IMR-90 (cell line): ENCODE results near the gene HTR2A. TPM values are rescaled to one million over a fixed set of nuclear protein-coding genes. Genes with fewer than 3 reads are reported as not detected.
A peak's percentile ranks its signal among the peaks of the same experiment; 100 is the strongest.

Source experiments
- ATAC-seq: fragments of 200-7000 bp; cut with Tn5 transposase; 2 replicates; pipeline ENCODE4 v1.9.1; 2020; ENCODE audit warnings: low read depth, mild to moderate bottlenecking, moderate library complexity
- BruUV-seq: library from RNA; stranded (reverse); fragments of 400-500 nt; replicated peaks from 2 replicates; lab custom pipeline; 2021; lab: Mats Ljungman, UMichigan
- CTCF ChIA-PET: fragments of 300-600 bp; formaldehyde crosslinking; extraction: SDS; loops from one replicate; lab custom pipeline; 2021; ENCODE audit warnings: antibody characterized with exemption; lab: Yijun Ruan, JAX
- POLR2A ChIA-PET: fragments of 300-600 bp; sonication (Branson Sonifier 250); formaldehyde crosslinking; loops from one replicate; lab custom pipeline; 2022; ENCODE audit warnings: antibody characterized with exemption; ENCODE audit not compliant: unreplicated experiment; lab: Charles Lee
- DNase-seq: peaks from one replicate; pipeline ENCODE4 v3.0.0; 2013
- H2AFZ ChIP-seq: replicated peaks from 2 replicates; pipeline ENCODE3; 2013; ENCODE audit warnings: low read length, mild to moderate bottlenecking; ENCODE audit not compliant: poor library complexity
- H2AK5ac ChIP-seq: 2 replicates; pipeline ENCODE4 v1.6.1; 2013; ENCODE audit warnings: low read depth, low read length, inconsistent platforms
- H2AK9ac ChIP-seq: replicated peaks from 2 replicates; pipeline ENCODE3; 2013; ENCODE audit warnings: mild to moderate bottlenecking, low read depth, low read length, moderate library complexity; ENCODE audit not compliant: poor library complexity
- H2BK120ac ChIP-seq: 2 replicates; pipeline ENCODE4 v1.6.1; 2013; ENCODE audit warnings: low read depth, low read length, inconsistent platforms
- H2BK15ac ChIP-seq: 3 replicates; pipeline ENCODE4 v1.6.1; 2013; ENCODE audit warnings: low read depth, low read length, inconsistent platforms
- H2BK20ac ChIP-seq: 2 replicates; pipeline ENCODE4 v1.6.1; 2013; ENCODE audit warnings: low read depth, mild to moderate bottlenecking, inconsistent platforms, low read length, moderate library complexity
- H2BK5ac ChIP-seq: 2 replicates; pipeline ENCODE4 v1.6.1; 2013; ENCODE audit warnings: mild to moderate bottlenecking, low read depth, low read length, inconsistent platforms; ENCODE audit not compliant: poor library complexity, severe bottlenecking
- H3K14ac ChIP-seq: replicated peaks from 2 replicates; pipeline ENCODE4 v1.6.1; 2013; ENCODE audit warnings: low read depth, low read length, inconsistent platforms
- H3K18ac ChIP-seq: 2 replicates; pipeline ENCODE4 v1.6.1; 2013; ENCODE audit warnings: low read depth, low read length, control low read depth
- H3K23ac ChIP-seq: 2 replicates; pipeline ENCODE4 v1.6.1; 2013; ENCODE audit warnings: low read depth, low read length, inconsistent platforms
- H3K27ac ChIP-seq: 2 replicates; pipeline ENCODE4 v1.5.1; 2013; ENCODE audit warnings: mild to moderate bottlenecking, control low read depth, low read length; ENCODE audit not compliant: insufficient read depth
- H3K27me3 ChIP-seq: 2 replicates; pipeline ENCODE4 v1.6.1; 2013; ENCODE audit warnings: low read length; ENCODE audit not compliant: control insufficient read depth, insufficient read depth
- H3K36me3 ChIP-seq: 2 replicates; pipeline ENCODE4 v1.6.1; 2013; ENCODE audit warnings: low read length, mixed read lengths; ENCODE audit not compliant: control insufficient read depth, insufficient read depth
- H3K4ac ChIP-seq: 2 replicates; pipeline ENCODE4 v1.6.1; 2013; ENCODE audit warnings: low read depth, low read length, inconsistent platforms
- H3K4me1 ChIP-seq: 2 replicates; pipeline ENCODE4 v1.6.1; 2013; ENCODE audit warnings: low read length, mixed read lengths; ENCODE audit not compliant: control insufficient read depth, insufficient read depth
- H3K4me2 ChIP-seq: 2 replicates; pipeline ENCODE4 v1.6.1; 2013; ENCODE audit warnings: low read depth, mild to moderate bottlenecking, control low read depth, low read length, moderate library complexity
- H3K4me3 ChIP-seq: 2 replicates; pipeline ENCODE4 v1.5.1; 2013; ENCODE audit warnings: low read depth, mild to moderate bottlenecking, control low read depth, low read length, moderate library complexity; ENCODE audit not compliant: insufficient read depth
- H3K56ac ChIP-seq: 2 replicates; pipeline ENCODE4 v1.6.1; 2013; ENCODE audit warnings: low read length, inconsistent platforms; ENCODE audit not compliant: insufficient read depth; ENCODE audit errors: extremely low read depth
- H3K79me1 ChIP-seq, 2 experiments: 2 replicates each; pipeline ENCODE4 v1.6.1; 2013; ENCODE audit warnings: low read length in 2 of 2, inconsistent platforms in 1 of 2, low read depth in 1 of 2
- H3K9ac ChIP-seq: 2 replicates; pipeline ENCODE4 v1.6.1; 2013; ENCODE audit warnings: low read depth, low read length, control low read depth
- H3K9me1 ChIP-seq: 2 replicates; pipeline ENCODE4 v1.6.1; 2013; ENCODE audit warnings: low read length, inconsistent platforms; ENCODE audit not compliant: insufficient read depth
- H3K9me3 ChIP-seq: 2 replicates; pipeline ENCODE4 v1.6.1; 2013; ENCODE audit warnings: low read length; ENCODE audit not compliant: control insufficient read depth, insufficient read depth
- H4K20me1 ChIP-seq: 2 replicates; pipeline ENCODE4 v1.6.1; 2013; ENCODE audit warnings: low read length, inconsistent platforms; ENCODE audit not compliant: insufficient read depth
- H4K5ac ChIP-seq: 2 replicates; pipeline ENCODE4 v1.6.1; 2013; ENCODE audit warnings: mild to moderate bottlenecking, low read depth, low read length, control low read depth
- H4K8ac ChIP-seq, 2 experiments: 2 replicates each; pipeline ENCODE4 v1.6.1; 2013; ENCODE audit warnings: low read depth in 2 of 2, low read length in 2 of 2, control low read depth in 1 of 2, inconsistent platforms in 1 of 2
- H4K91ac ChIP-seq: 2 replicates; pipeline ENCODE4 v1.6.1; 2013; ENCODE audit warnings: low read depth, low read length, inconsistent platforms; ENCODE audit not compliant: insufficient read depth
- BHLHE40 ChIP-seq: fragments of 150-350 bp; IDR thresholded peaks from 2 replicates; pipeline ENCODE4 v1.6.1; 2016; ENCODE audit warnings: mild to moderate bottlenecking, low read depth, low read length
- CEBPB ChIP-seq: IDR thresholded peaks from 2 replicates; pipeline ENCODE4 v1.6.1; 2012; ENCODE audit warnings: low read depth, low read length, improper control_type of control experiment
- CHD1 ChIP-seq: IDR thresholded peaks from 2 replicates; pipeline ENCODE4 v1.6.1; 2012; ENCODE audit warnings: low read depth, low read length, improper control_type of control experiment
- FOS ChIP-seq: fragments of 150-350 bp; IDR thresholded peaks from 2 replicates; pipeline ENCODE4 v1.6.1; 2016; ENCODE audit warnings: low read depth, low read length
- MAFK ChIP-seq: IDR thresholded peaks from 2 replicates; pipeline ENCODE4 v1.6.1; 2012; ENCODE audit warnings: low read depth, low read length, improper control_type of control experiment
- MAZ ChIP-seq: IDR thresholded peaks from 2 replicates; pipeline ENCODE4 v1.6.1; 2012; ENCODE audit warnings: low read depth, mild to moderate bottlenecking, low read length, improper control_type of control experiment, moderate library complexity, borderline replicate concordance
- MXI1 ChIP-seq: IDR thresholded peaks from 2 replicates; pipeline ENCODE4 v1.6.1; 2012; ENCODE audit warnings: low read depth, mild to moderate bottlenecking, low read length, moderate library complexity, borderline replicate concordance
- NFE2L2 ChIP-seq: fragments of 150-350 bp; IDR thresholded peaks from 2 replicates; pipeline ENCODE4 v1.6.1; 2016; ENCODE audit warnings: low read depth, mild to moderate bottlenecking, low read length
- POLR2A ChIP-seq: IDR thresholded peaks from 2 replicates; pipeline ENCODE4 v1.6.1; 2012; ENCODE audit warnings: mild to moderate bottlenecking, low read depth, low read length
- RAD21 ChIP-seq: IDR thresholded peaks from 2 replicates; pipeline ENCODE4 v1.6.1; 2012; ENCODE audit warnings: low read length, improper control_type of control experiment
- RFX5 ChIP-seq: IDR thresholded peaks from 2 replicates; pipeline ENCODE4 v1.8.0; 2012; ENCODE audit warnings: low read depth, mild to moderate bottlenecking, low read length, moderate library complexity
- SMC3 ChIP-seq: fragments of 150-350 bp; IDR thresholded peaks from 2 replicates; pipeline ENCODE4 v1.6.1; 2016; ENCODE audit warnings: low read depth, mild to moderate bottlenecking, antibody characterized with exemption, low read length, moderate library complexity
- WGBS, 2 experiments: methylation state at CpG; one replicate each; pipeline versions ENCODE4 v1.1.5 to v1.1.7; 2013; ENCODE audit warnings: missing lambda C conversion rate in 2 of 2; ENCODE audit not compliant: insufficient read length in 1 of 2; ENCODE audit errors: extremely low coverage in 2 of 2; 5-methylcytosine and 5-hydroxymethylcytosine counted together
- dilution Hi-C: fragments of 300-500 bp; cut with HindIII; formaldehyde crosslinking; loops from one replicate; pipeline ENCODE4 v1.14.3; 2018; ENCODE audit warnings: low sequenced_read_pairs; ENCODE audit not compliant: unreplicated experiment
- in situ Hi-C: fragments of 300-500 bp; cut with MboI; formaldehyde crosslinking; loops from 3 replicates; pipeline ENCODE4 v1.14.3; 2019; ENCODE audit warnings: low sequenced_read_pairs, inconsistent platforms, mixed read lengths
- intact Hi-C: fragments of 100-400 bp; cut with micrococcal nuclease; formaldehyde crosslinking; loops from 2 replicates; pipeline ENCODE4 v1.10.0; 2022
- polyA plus RNA-seq, 3 experiments: library from polyadenylated mRNA; depleted of rRNA; stranded (reverse); fragments of >200 nt; gene quantifications; 2 replicates each; pipeline ENCODE4 v1.2.3, GENCODE V29; 2012; ENCODE audit warnings: low replicate concordance in 1 of 3
- total RNA-seq: library from RNA; depleted of rRNA; stranded (reverse); fragments of >200 nt; gene quantifications from 2 replicates; pipeline ENCODE4 v1.2.3, GENCODE V29; 2012
- TF ChIP-seq, protein P1 (sequence below): fragments of 150-350 bp; IDR thresholded peaks from 2 replicates; pipeline ENCODE4 v1.6.1; 2016; ENCODE audit warnings: low read depth, mild to moderate bottlenecking, low read length, moderate library complexity, borderline replicate concordance
- TF ChIP-seq, protein P2 (sequence below): fragments of 150-350 bp; IDR thresholded peaks from 2 replicates; pipeline ENCODE4 v1.6.1; 2017; ENCODE audit warnings: mild to moderate bottlenecking, antibody characterized with exemption, low read length, low read depth
- TF ChIP-seq, protein P3 (sequence below): conservative IDR thresholded peaks from 2 replicates; pipeline ENCODE4 v1.5.1; 2012; ENCODE audit warnings: mild to moderate bottlenecking, low read depth, low read length, improper control_type of control experiment

HTR2A gene
- total and polyA plus RNA-seq, 2 of the 4 experiments (the other 2 are of a cell fraction): 0.02 TPM; not detected in 1

DNA sequence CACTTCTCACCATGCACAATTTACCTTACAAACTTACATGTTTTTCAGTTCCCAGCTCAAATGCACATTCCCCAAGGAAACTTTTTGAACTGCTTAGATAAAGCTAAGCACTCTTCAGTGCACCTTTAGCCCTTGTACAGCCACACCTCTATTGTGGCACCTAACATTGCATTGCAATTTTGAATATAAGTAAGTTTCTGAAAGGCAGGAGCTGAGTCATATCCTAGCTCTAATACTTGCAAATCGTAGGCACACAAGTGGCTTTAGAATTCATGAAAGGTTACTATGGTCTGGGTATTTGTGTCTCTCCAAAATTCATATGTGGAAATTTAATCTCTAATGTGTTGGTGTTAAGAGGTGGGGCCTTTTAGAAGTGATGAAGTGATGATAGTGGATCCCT lies 95.0 kb downstream of the HTR2A start:
- POLR2A ChIA-PET: no interaction called here
- 0 out of 3 replicates have a peak overlapping the region, but pooled peaks have one; percentile 0 for H2BK15ac ChIP-seq

More for the DNA sequence above, 95.0 kb downstream of the HTR2A start:
- TF ChIP-seq MAFK (no peak), RFX5 (no peak), CHD1 (no peak), FOS (no peak), SMC3 (no peak), BHLHE40 (no peak), RAD21 (no peak), NFE2L2 (no peak), MAZ (no peak), CEBPB (no peak), POLR2A (no peak), MXI1 (no peak)
- TF ChIP-seq, protein P1, sequence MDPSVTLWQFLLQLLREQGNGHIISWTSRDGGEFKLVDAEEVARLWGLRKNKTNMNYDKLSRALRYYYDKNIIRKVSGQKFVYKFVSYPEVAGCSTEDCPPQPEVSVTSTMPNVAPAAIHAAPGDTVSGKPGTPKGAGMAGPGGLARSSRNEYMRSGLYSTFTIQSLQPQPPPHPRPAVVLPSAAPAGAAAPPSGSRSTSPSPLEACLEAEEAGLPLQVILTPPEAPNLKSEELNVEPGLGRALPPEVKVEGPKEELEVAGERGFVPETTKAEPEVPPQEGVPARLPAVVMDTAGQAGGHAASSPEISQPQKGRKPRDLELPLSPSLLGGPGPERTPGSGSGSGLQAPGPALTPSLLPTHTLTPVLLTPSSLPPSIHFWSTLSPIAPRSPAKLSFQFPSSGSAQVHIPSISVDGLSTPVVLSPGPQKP: no peak
- TF ChIP-seq, protein P2, sequence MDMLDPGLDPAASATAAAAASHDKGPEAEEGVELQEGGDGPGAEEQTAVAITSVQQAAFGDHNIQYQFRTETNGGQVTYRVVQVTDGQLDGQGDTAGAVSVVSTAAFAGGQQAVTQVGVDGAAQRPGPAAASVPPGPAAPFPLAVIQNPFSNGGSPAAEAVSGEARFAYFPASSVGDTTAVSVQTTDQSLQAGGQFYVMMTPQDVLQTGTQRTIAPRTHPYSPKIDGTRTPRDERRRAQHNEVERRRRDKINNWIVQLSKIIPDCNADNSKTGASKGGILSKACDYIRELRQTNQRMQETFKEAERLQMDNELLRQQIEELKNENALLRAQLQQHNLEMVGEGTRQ: no peak
- TF ChIP-seq, protein P3, sequence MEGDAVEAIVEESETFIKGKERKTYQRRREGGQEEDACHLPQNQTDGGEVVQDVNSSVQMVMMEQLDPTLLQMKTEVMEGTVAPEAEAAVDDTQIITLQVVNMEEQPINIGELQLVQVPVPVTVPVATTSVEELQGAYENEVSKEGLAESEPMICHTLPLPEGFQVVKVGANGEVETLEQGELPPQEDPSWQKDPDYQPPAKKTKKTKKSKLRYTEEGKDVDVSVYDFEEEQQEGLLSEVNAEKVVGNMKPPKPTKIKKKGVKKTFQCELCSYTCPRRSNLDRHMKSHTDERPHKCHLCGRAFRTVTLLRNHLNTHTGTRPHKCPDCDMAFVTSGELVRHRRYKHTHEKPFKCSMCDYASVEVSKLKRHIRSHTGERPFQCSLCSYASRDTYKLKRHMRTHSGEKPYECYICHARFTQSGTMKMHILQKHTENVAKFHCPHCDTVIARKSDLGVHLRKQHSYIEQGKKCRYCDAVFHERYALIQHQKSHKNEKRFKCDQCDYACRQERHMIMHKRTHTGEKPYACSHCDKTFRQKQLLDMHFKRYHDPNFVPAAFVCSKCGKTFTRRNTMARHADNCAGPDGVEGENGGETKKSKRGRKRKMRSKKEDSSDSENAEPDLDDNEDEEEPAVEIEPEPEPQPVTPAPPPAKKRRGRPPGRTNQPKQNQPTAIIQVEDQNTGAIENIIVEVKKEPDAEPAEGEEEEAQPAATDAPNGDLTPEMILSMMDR: no peak
- Histone ChIP-seq H3K4me2 (no peak overlapping the region), H3K27me3 (no peaks in the 10 kb centered on the region), H3K4me1 (peaks cover 12% of the 10 kb centered on the region), H3K23ac (no peak overlapping the region), H3K14ac (no peak overlapping the region), H3K36me3 (no peaks in the 10 kb centered on the region), H2AK5ac (no peak overlapping the region), H3K27ac (no peak overlapping the region), H4K8ac (0 out of 4 replicates have a peak overlapping the region, but pooled peaks of 1 of the 2 experiments have one; percentile 9), H4K20me1 (no peaks in the 10 kb centered on the region; the same call in 1 of the 2 replicates), H4K91ac (no peak overlapping the region), H2BK5ac (peak overlapping the region; percentile 18), H3K9me1 (peaks cover 11% of the 10 kb centered on the region; the same call in 1 of the 2 replicates), H2AK9ac (no peak overlapping the region), H2BK120ac (peak overlapping the region; percentile 4; the same call in 1 of the 2 replicates), H3K56ac (no peak overlapping the region), H3K9ac (no peak overlapping the region), H4K5ac (no peak overlapping the region), H3K4ac (no peak overlapping the region), H3K4me3 (no peak overlapping the region), H2BK20ac (no peak overlapping the region), H3K18ac (no peak overlapping the region; the same call in 1 of the 2 replicates), H3K79me1 (peaks cover under 1% of the 10 kb centered on the region in 2 experiments; a peak in 3 of 4 replicates), H3K9me3 (no peaks in the 10 kb centered on the region), H2AFZ (no peak overlapping the region)
- BruUV-seq: no TSS peak
- dilution Hi-C loops: no loop called here
- CTCF ChIA-PET: no interaction called here
- ATAC-seq: no peak
- in situ Hi-C loops: no loop called here
- DNase-seq: peak; percentile 13
- WGBS, 2 experiments: no CpG with 5 or more reads among the region's 1 CpG
- intact Hi-C loops: no loop called here
